Skeletal muscle tissue (tissue), 4 donors: Measurements from ENCODE around the gene GJB1. TPM values are rescaled to one million over a fixed set of nuclear protein-coding genes. Genes with fewer than 3 reads are reported as not detected.
"Not testable (repeated sequence)": the region's sequence is repeated elsewhere in the genome, so short reads cannot be mapped to it uniquely, and the experiment has no call there.

Experiments
- H3K27ac ChIP-seq: one replicate; pipeline ENCODE4 v1.7.0; 2013; ENCODE audit warnings: mild to moderate bottlenecking, low read depth, low read length, inconsistent platforms
- H3K27me3 ChIP-seq, 3 donors: one replicate each; pipeline ENCODE4 v1.7.0; 2013; ENCODE audit warnings: low read length in 3 of 3; ENCODE audit not compliant: control insufficient read depth in 3 of 3, insufficient read depth in 3 of 3
- H3K36me3 ChIP-seq, 3 donors: one replicate each; pipeline ENCODE4 v1.7.0; 2013; ENCODE audit warnings: low read length in 3 of 3; ENCODE audit not compliant: control insufficient read depth in 3 of 3, insufficient read depth in 3 of 3
- H3K4me1 ChIP-seq, 3 donors: one replicate each; pipeline ENCODE4 v1.7.0; 2013; ENCODE audit warnings: low read length in 3 of 3, mild to moderate bottlenecking in 3 of 3; ENCODE audit not compliant: control insufficient read depth in 3 of 3, insufficient read depth in 3 of 3
- H3K4me3 ChIP-seq, 3 donors: one replicate each; pipeline ENCODE4 v1.7.0; 2013; ENCODE audit warnings: low read length in 3 of 3
- H3K9ac ChIP-seq, 3 donors: one replicate each; pipeline ENCODE4 v1.7.0; 2013; ENCODE audit warnings: low read length in 3 of 3, mild to moderate bottlenecking in 3 of 3, moderate library complexity in 2 of 3, low read depth in 1 of 3
- H3K9me3 ChIP-seq, 3 donors: one replicate each; pipeline ENCODE4 v1.7.0; 2013; ENCODE audit warnings: low read length in 3 of 3; ENCODE audit not compliant: control insufficient read depth in 3 of 3
- total RNA-seq: library from RNA; depleted of rRNA; stranded (reverse); fragments of >200 nt; gene quantifications from one replicate; pipeline ENCODE4 v1.2.3, GENCODE V29; 2014
- donor health status: Osteomylitis.

GJB1 gene
- not detected for total RNA-seq

- no peak within 1 kb of the TSS for H3K9ac ChIP-seq
- H3K27me3 ChIP-seq = peaks cover 0 to 12% (median 4%) of the 10 kb centered on the region in 3 donors
- no peak within 1 kb of the TSS for H3K27ac ChIP-seq
- H3K4me1 ChIP-seq = no peaks in the 10 kb centered on the region
- no peaks in the 10 kb centered on the region for H3K9me3 ChIP-seq
- H3K4me3 ChIP-seq = no peak within 1 kb of the TSS
- no peaks in the 10 kb centered on the region for H3K36me3 ChIP-seq
Measured at GRCh38 chrX:71222929-71223328, at the start of gene GJB1. Gene GJB1 (plus strand): TSS chrX:71223224. CDS start chrX:71223708, 484 bp downstream.

- Histone ChIP-seq H3K27ac (no peak overlapping the region), H3K27me3 (no peaks in the 10 kb centered on the region), H3K4me3 (no peak overlapping the region), H3K9ac (no peak overlapping the region), H3K4me1 (no peaks in the 10 kb centered on the region), H3K9me3 (no peaks in the 10 kb centered on the region), H3K36me3 (no peaks in the 10 kb centered on the region)
Measured at GRCh38 chrX:71173440-71173839, 49.6 kb upstream of the GJB1 start.

- Histone ChIP-seq H3K27ac (no peak overlapping the region), H3K4me3 (no peak overlapping the region), H3K9ac (no peak overlapping the region), H3K4me1 (no peaks in the 10 kb centered on the region), H3K36me3 (no peaks in the 10 kb centered on the region), H3K27me3 (no peaks in the 10 kb centered on the region), H3K9me3 (no peaks in the 10 kb centered on the region)
Measured at GRCh38 chrX:71174795-71175194, 48.2 kb upstream of the GJB1 start.

GRCh38 chrX:71175531-71175930 is 47.5 kb upstream of the GJB1 start:
- Histone ChIP-seq H3K9me3 (no peaks in the 10 kb centered on the region), H3K36me3 (no peaks in the 10 kb centered on the region), H3K27me3 (no peaks in the 10 kb centered on the region), H3K4me3 (no peak overlapping the region), H3K27ac (no peak overlapping the region), H3K9ac (no peak overlapping the region), H3K4me1 (no peaks in the 10 kb centered on the region)

GRCh38 chrX:71177327-71177726 is 45.7 kb upstream of the GJB1 start:
- peaks cover 0 to under 1% (median under 1%) of the 10 kb centered on the region in 3 donors for H3K4me1 ChIP-seq
- no peak overlapping the region for H3K4me3 ChIP-seq
- H3K27me3 ChIP-seq = no peaks in the 10 kb centered on the region
- no peak overlapping the region for H3K27ac ChIP-seq
- no peak overlapping the region for H3K9ac ChIP-seq
- no peaks in the 10 kb centered on the region for H3K36me3 ChIP-seq
- no peaks in the 10 kb centered on the region for H3K9me3 ChIP-seq

DNA sequence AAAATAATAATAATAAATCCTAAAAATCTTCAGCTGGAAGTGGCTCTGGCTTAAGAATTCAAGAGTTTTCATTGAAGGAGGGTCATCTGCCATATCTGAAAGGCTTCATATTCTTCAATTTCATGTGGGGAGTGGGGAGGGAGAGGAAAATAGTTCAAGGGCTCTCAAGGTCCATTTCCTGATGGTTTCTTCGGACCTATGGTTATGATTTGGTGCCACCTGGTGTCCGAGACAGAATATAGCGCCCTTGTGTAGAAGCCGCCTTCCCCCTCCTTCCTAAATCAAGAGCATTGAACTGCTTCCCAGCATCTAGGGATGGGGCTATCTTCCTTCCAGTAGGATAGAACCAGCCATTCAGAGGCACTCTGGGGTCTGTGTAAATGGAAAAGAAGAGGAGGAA is 44.1 kb upstream of the GJB1 start:
- H3K27me3 ChIP-seq = no peaks in the 10 kb centered on the region
- H3K36me3 ChIP-seq = no peaks in the 10 kb centered on the region
- no peak overlapping the region for H3K4me3 ChIP-seq
- no peak overlapping the region for H3K27ac ChIP-seq
- peaks cover 0 to 6% (median 5%) of the 10 kb centered on the region in 3 donors for H3K4me1 ChIP-seq
- no peak overlapping the region for H3K9ac ChIP-seq
- H3K9me3 ChIP-seq = no peaks in the 10 kb centered on the region

GRCh38 chrX:71180579-71181265 is 42.3 kb upstream of the GJB1 start:
- peak overlapping the region; percentile 95 for H3K27ac ChIP-seq
- H3K4me1 ChIP-seq, H3K27me3 ChIP-seq, H3K9ac ChIP-seq, H3K4me3 ChIP-seq, H3K36me3 ChIP-seq, H3K9me3 ChIP-seq: not testable (repeated sequence)

DNA sequence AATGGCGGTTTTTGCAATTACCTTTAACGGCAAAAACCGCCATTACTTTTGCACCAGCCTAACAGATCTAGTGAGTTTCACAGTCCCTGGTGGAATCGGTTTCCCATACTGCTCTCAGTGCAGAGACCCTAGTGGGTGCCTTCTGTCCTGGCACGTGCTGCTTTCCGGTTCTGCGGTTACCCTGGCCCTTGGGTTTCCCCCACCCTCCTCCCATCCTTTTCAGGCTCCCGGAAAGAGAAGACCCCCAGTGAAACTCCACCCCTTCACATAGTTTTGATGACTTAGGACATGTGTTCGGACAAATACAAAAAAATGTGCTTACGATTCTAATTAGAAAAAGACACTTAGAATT is 41.5 kb upstream of the GJB1 start:
- Histone ChIP-seq H3K4me3 (peak overlapping the region; percentile 64 to 81 (median 80)), H3K27ac (peak overlapping the region; percentile 95), H3K4me1 (peaks cover 0 to 6% (median 5%) of the 10 kb centered on the region in 3 donors), H3K9ac (peak overlapping the region; percentile 81 to 82 (median 82)), H3K36me3 (no peaks in the 10 kb centered on the region), H3K27me3 (no peaks in the 10 kb centered on the region), H3K9me3 (no peaks in the 10 kb centered on the region)

DNA sequence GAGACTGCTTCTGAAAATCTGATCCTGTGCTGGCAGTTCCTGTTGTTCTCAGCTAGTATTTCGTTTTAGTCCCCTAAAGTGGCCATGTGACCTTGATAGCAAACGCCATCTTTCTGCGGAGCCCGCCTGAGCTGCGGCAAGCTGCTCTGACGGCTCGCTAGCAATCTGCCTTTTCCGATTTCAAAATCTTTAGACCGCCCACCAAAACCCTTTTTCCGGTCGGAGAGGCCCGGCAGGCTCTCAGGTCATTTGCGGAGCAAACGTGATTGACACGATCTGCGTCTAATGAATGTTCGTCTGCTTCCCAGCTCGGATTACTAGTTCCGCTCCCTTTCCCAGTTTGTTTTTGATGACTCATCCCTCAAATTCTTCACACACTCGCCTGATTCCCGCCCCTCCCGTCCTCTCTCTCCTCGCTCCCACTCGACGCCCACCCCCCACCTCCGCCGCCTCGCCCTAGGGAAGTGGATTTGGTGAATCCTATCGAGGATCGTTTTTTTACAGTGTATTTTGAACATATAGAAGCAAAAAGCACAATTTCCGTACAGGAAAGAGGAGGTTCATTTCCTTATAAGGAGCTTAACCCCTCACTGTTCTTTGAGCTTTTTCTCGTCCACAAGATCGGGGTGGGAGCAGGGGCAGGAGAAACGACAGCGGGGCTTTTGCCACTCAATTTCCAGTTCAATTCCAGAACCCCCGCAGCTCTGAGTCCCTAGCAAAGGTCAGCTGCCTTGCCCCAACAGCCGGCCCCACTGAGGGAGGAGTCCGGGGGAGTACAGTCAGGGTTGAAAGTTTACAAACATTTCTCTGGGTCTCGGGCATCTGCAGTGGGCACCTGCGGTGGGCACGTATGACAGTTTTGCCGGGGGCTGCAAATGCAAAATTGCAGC is 40.9 kb upstream of the GJB1 start:
- H3K4me3 ChIP-seq = peak overlapping the region; percentile 64 to 81 (median 80)
- H3K27me3 ChIP-seq = no peaks in the 10 kb centered on the region
- H3K4me1 ChIP-seq = peaks cover 0 to 6% (median 5%) of the 10 kb centered on the region in 3 donors
- H3K36me3 ChIP-seq = no peaks in the 10 kb centered on the region
- peak overlapping the region; percentile 95 for H3K27ac ChIP-seq
- H3K9me3 ChIP-seq = no peaks in the 10 kb centered on the region
- peak overlapping the region; percentile 81 to 82 (median 82) for H3K9ac ChIP-seq

DNA sequence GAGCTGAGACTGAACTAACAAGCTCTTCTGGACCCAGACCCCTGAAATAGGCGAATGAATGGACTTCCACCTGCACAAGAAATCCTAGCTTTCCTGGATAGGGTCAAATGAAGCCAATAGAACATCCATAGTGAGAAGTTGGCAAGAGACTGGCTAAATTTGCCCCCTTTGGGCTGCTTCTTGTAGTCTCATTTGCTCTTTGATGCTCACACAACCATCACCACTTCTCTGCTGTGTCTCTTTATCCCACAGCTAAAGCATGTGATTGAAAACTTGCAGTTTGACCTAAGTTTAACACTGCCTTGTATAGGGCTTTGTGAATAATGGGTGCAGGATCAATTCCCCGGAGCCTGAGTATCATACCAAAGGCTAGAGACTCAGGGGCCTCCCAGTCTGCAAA is 40.2 kb upstream of the GJB1 start:
- Histone ChIP-seq H3K9me3 (no peaks in the 10 kb centered on the region), H3K9ac (no peak overlapping the region), H3K4me3 (peak overlapping the region; percentile 46 to 81 (median 62)), H3K36me3 (no peaks in the 10 kb centered on the region), H3K27ac (peak overlapping the region; percentile 95), H3K4me1 (peaks cover 0 to 6% (median 5%) of the 10 kb centered on the region in 3 donors), H3K27me3 (no peaks in the 10 kb centered on the region)
